ENCODE results near the gene COL15A1.

COL15A1 gene

GRCh38 chr9:98929895-98930341 lies 13.8 kb upstream of the COL15A1 start:
- CTCF ChIA-PET: interaction anchor here (0.6 kb wide), 1 partner anchor 1242 kb away, joined by 5 read pairs; no protein-coding TSS in a partner anchor
- TF ChIP-seq LEF1 (IDR thresholded peaks at IDR 0.05; ENCODE audit: borderline replicate concordance): no peak
- TF ChIP-seq ZNF384 (IDR thresholded peaks at IDR 0.05): no peak
- no peak for TF ChIP-seq FOXK2 (IDR thresholded peaks at IDR 0.05)
- TF ChIP-seq FOXM1 (IDR thresholded peaks at IDR 0.05; ENCODE audit: borderline replicate concordance): no peak
- TF ChIP-seq SP1 (IDR thresholded peaks at IDR 0.05): no peak
- TF ChIP-seq HDGF (IDR thresholded peaks at IDR 0.05; ENCODE audit: borderline replicate concordance): no peak
- TF ChIP-seq PKNOX1 (IDR thresholded peaks at IDR 0.05): no peak
- TF ChIP-seq L3MBTL2 (conservative IDR thresholded peaks at IDR 0.05): no peak
- TF ChIP-seq NFRKB (IDR thresholded peaks at IDR 0.05): no peak
- no peak for TF ChIP-seq TARDBP (IDR thresholded peaks at IDR 0.05)
- no peak for TF ChIP-seq BHLHE40 (IDR thresholded peaks at IDR 0.05; ENCODE audit: borderline replicate concordance)
- POLR2A ChIA-PET: interaction anchor here (1.0 kb wide), 1 partner anchor 13 kb away, joined by 3 read pairs; no protein-coding TSS in a partner anchor
- DNase-seq (ENCODE audit: extremely low spot score): no peak

- TF ChIP-seq FOXK2 (IDR thresholded peaks at IDR 0.05): no peak
- TF ChIP-seq PKNOX1 (IDR thresholded peaks at IDR 0.05): no peak
- no peak for TF ChIP-seq L3MBTL2 (conservative IDR thresholded peaks at IDR 0.05)
- no peak for TF ChIP-seq ELF4 (IDR thresholded peaks at IDR 0.05)
- no peak for TF ChIP-seq LEF1 (IDR thresholded peaks at IDR 0.05; ENCODE audit: borderline replicate concordance)
- no peak for TF ChIP-seq BHLHE40 (IDR thresholded peaks at IDR 0.05; ENCODE audit: borderline replicate concordance)
- no peak for TF ChIP-seq FOXA1 (IDR thresholded peaks at IDR 0.05)
- no peak for TF ChIP-seq ARNT (IDR thresholded peaks at IDR 0.05)
- no peak for TF ChIP-seq SP1 (IDR thresholded peaks at IDR 0.05)
- TF ChIP-seq CTBP1 (IDR thresholded peaks at IDR 0.05; ENCODE audit: borderline replicate concordance): no peak
- TF ChIP-seq NFRKB (IDR thresholded peaks at IDR 0.05): no peak
- no peak for TF ChIP-seq ZNF384 (IDR thresholded peaks at IDR 0.05)
- no peak for TF ChIP-seq SUZ12 (IDR thresholded peaks at IDR 0.05)
- TF ChIP-seq HDGF (IDR thresholded peaks at IDR 0.05; ENCODE audit: borderline replicate concordance): no peak
- no peak for TF ChIP-seq FOXM1 (IDR thresholded peaks at IDR 0.05; ENCODE audit: borderline replicate concordance)
- ChIA-PET POLR2A (no interaction called here), CTCF (no interaction called here)
- no peak for DNase-seq (ENCODE audit: extremely low spot score)
These were observed 12.9 kb upstream of the COL15A1 start for GRCh38 chr9:98930792-98931191.

DNA sequence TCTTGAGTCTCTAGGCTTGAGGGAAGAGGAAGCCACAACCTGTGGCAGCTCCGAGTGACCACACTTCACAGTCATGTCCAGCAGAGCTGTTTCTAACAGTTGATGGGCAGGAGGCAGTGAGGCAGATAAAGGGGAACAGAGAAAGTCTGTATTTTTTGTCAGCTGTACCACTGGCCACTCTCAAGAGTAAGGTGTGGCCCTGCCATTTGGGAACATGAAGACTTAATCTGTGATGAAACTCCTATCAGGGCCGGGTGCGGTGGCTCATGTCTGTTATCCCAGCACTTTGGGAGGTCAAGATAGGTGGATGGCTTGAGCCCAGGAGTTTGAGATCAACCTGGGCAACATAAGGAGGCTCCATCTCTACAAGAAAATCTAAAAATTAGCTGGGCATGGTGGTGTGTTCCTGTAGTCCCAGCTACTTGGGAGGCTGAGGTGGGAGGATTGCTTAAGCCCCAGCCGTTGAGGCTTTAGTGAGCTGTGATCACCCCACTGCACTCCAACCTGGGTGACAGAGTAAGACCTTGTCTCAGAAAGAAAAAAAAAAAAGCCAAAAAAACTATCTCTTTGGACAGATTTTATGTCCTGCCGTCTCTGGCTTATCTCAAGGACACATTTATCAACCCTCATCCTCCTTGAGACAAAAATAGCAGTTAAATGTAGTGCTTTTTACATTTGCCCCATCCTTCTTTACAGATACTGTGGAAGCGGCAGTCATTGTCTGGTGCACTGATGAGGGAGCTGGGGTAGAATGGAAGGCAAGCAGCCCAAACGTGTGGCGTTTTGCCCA lies 11.9 kb upstream of the COL15A1 start:
- no peak for DNase-seq (ENCODE audit: extremely low spot score)
- ChIA-PET POLR2A (no interaction called here), CTCF (no interaction called here)
- TF ChIP-seq PKNOX1 (IDR thresholded peaks at IDR 0.05): no peak
- no peak for TF ChIP-seq BHLHE40 (IDR thresholded peaks at IDR 0.05; ENCODE audit: borderline replicate concordance)
- no peak for TF ChIP-seq SP1 (IDR thresholded peaks at IDR 0.05)
- TF ChIP-seq FOXA1 (IDR thresholded peaks at IDR 0.05): no peak
- no peak for TF ChIP-seq NFRKB (IDR thresholded peaks at IDR 0.05)
- no peak for TF ChIP-seq ZNF384 (IDR thresholded peaks at IDR 0.05)
- no peak for TF ChIP-seq FOXK2 (IDR thresholded peaks at IDR 0.05)
- TF ChIP-seq ARNT (IDR thresholded peaks at IDR 0.05): no peak
- TF ChIP-seq LEF1 (IDR thresholded peaks at IDR 0.05; ENCODE audit: borderline replicate concordance): no peak
- no peak for TF ChIP-seq L3MBTL2 (conservative IDR thresholded peaks at IDR 0.05)
- no peak for TF ChIP-seq HDGF (IDR thresholded peaks at IDR 0.05; ENCODE audit: borderline replicate concordance)
- no peak for TF ChIP-seq FOXM1 (IDR thresholded peaks at IDR 0.05; ENCODE audit: borderline replicate concordance)
- TF ChIP-seq ELF4 (IDR thresholded peaks at IDR 0.05): no peak
- TF ChIP-seq SUZ12 (IDR thresholded peaks at IDR 0.05): no peak
- TF ChIP-seq TARDBP (IDR thresholded peaks at IDR 0.05): no peak
- no peak for TF ChIP-seq CTBP1 (IDR thresholded peaks at IDR 0.05; ENCODE audit: borderline replicate concordance)

DNA sequence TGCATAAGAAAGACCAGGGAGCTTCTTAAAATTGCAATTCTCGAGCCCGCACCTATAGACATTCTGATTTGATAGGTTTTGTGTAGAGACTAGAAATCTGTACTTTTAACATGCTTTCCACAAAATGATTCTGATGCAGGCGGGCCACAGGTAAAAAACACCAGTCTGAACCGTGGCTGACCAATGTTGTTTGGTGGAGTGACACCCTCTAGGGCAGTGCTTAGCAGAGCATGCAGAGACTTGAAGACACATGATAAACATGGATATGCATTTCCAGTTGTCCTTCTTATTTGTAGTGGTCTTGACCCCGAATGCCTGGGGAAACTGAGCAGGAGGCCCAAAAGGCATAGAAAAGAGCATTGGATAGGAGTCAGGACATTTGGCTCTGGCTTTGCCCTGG lies 10.5 kb upstream of the COL15A1 start:
- TF ChIP-seq FOXA1 (IDR thresholded peaks at IDR 0.05) (no peak), BHLHE40 (IDR thresholded peaks at IDR 0.05; ENCODE audit: borderline replicate concordance) (no peak), FOXK2 (IDR thresholded peaks at IDR 0.05) (no peak), HDGF (IDR thresholded peaks at IDR 0.05; ENCODE audit: borderline replicate concordance) (no peak), ELF4 (IDR thresholded peaks at IDR 0.05) (no peak), SP1 (IDR thresholded peaks at IDR 0.05) (no peak), FOXM1 (IDR thresholded peaks at IDR 0.05; ENCODE audit: borderline replicate concordance) (no peak), PKNOX1 (IDR thresholded peaks at IDR 0.05) (no peak), CTBP1 (IDR thresholded peaks at IDR 0.05; ENCODE audit: borderline replicate concordance) (no peak), ARNT (IDR thresholded peaks at IDR 0.05) (no peak), SUZ12 (IDR thresholded peaks at IDR 0.05) (no peak)
- POLR2A ChIA-PET: no interaction called here
- CTCF ChIA-PET: no interaction called here
- no peak for DNase-seq (ENCODE audit: extremely low spot score)

DNA sequence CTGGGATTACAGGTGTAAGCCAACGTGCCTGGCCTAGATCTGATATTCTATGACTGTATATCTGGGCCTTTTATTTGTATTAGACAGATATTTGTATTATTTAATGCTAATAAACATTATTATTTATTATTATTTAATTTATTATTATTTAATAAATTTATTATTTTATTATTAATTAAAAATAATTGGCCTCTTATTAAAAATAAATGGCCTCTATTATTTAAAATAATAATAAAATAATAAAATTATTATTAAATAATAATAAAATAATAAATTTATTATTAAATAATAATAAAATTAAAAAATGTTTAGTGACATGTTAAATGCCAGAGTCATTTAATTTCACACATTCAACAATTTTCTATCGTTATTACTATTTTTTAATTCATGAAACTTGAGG lies 9.8 kb upstream of the COL15A1 start:
- CTCF ChIA-PET: no interaction called here
- TF ChIP-seq PKNOX1 (IDR thresholded peaks at IDR 0.05): no peak
- TF ChIP-seq FOXA1 (IDR thresholded peaks at IDR 0.05): no peak
- TF ChIP-seq LEF1 (IDR thresholded peaks at IDR 0.05; ENCODE audit: borderline replicate concordance): no peak
- no peak for TF ChIP-seq SP1 (IDR thresholded peaks at IDR 0.05)
- DNase-seq (ENCODE audit: extremely low spot score): no peak
- POLR2A ChIA-PET: no interaction called here
